ENCODE results near the gene AOC1.

Gene AOC1

GRCh38 chr7:150814328-150815001, 37.9 kb upstream of the AOC1 start:
- no peak for DNase-seq (ENCODE audit: low read depth)
- no peak overlapping the region for H3K4me3 ChIP-seq (ENCODE audit: control insufficient read depth, low read depth, low read length)
- no peak for TF ChIP-seq CTCF (IDR thresholded peaks at IDR 0.05; ENCODE audit: control insufficient read depth, insufficient read depth, low read depth, low read length, missing control alignments)

- no peak overlapping the region for H3K4me3 ChIP-seq (ENCODE audit: control insufficient read depth, low read depth, low read length)
- no peak for DNase-seq (ENCODE audit: low read depth)
- TF ChIP-seq CTCF (IDR thresholded peaks at IDR 0.05; ENCODE audit: control insufficient read depth, insufficient read depth, low read depth, low read length, missing control alignments), result no peak
Observed at GRCh38 chr7:150818971-150819370, 33.3 kb upstream of the AOC1 start.

GRCh38 chr7:150820148-150820547, 32.2 kb upstream of the AOC1 start:
- no peak overlapping the region for H3K4me3 ChIP-seq (ENCODE audit: control insufficient read depth, low read depth, low read length)
- DNase-seq (ENCODE audit: low read depth), result no peak
- no peak for TF ChIP-seq CTCF (IDR thresholded peaks at IDR 0.05; ENCODE audit: control insufficient read depth, insufficient read depth, low read depth, low read length, missing control alignments)

- no peak for DNase-seq (ENCODE audit: low read depth)
- H3K4me3 ChIP-seq (ENCODE audit: control insufficient read depth, low read depth, low read length), result no peak overlapping the region
- TF ChIP-seq CTCF (IDR thresholded peaks at IDR 0.05; ENCODE audit: control insufficient read depth, insufficient read depth, low read depth, low read length, missing control alignments), result no peak
Observed at GRCh38 chr7:150820578-150821198, 31.6 kb upstream of the AOC1 start.

- no peak for DNase-seq (ENCODE audit: low read depth)
- H3K4me3 ChIP-seq (ENCODE audit: control insufficient read depth, low read depth, low read length), result no peak overlapping the region
- no peak for TF ChIP-seq CTCF (IDR thresholded peaks at IDR 0.05; ENCODE audit: control insufficient read depth, insufficient read depth, low read depth, low read length, missing control alignments)
Observed at GRCh38 chr7:150823043-150823442, 29.3 kb upstream of the AOC1 start.

- no peak for TF ChIP-seq CTCF (IDR thresholded peaks at IDR 0.05; ENCODE audit: control insufficient read depth, insufficient read depth, low read depth, low read length, missing control alignments)
- DNase-seq (ENCODE audit: low read depth), result no peak
- no peak overlapping the region for H3K4me3 ChIP-seq (ENCODE audit: control insufficient read depth, low read depth, low read length)
Observed at GRCh38 chr7:150823484-150824126, 28.7 kb upstream of the AOC1 start.
